ENCODE measurements around the gene UBE2L6.

UBE2L6 gene

GRCh38 chr11:57530215-57530595 lies 37.3 kb downstream of the UBE2L6 start:
- DNase-seq (ENCODE audit: low read depth, low spot score): no peak

- no peak for DNase-seq (ENCODE audit: low read depth, low spot score)
Observed at GRCh38 chr11:57529012-57529411, 38.5 kb downstream of the UBE2L6 start.

- no peak for DNase-seq (ENCODE audit: low read depth, low spot score)
Observed at GRCh38 chr11:57527056-57527631, 40.3 kb downstream of the UBE2L6 start.

- no peak for DNase-seq (ENCODE audit: low read depth, low spot score)
Observed at GRCh38 chr11:57523419-57523818, 44.1 kb downstream of the UBE2L6 start.

DNA sequence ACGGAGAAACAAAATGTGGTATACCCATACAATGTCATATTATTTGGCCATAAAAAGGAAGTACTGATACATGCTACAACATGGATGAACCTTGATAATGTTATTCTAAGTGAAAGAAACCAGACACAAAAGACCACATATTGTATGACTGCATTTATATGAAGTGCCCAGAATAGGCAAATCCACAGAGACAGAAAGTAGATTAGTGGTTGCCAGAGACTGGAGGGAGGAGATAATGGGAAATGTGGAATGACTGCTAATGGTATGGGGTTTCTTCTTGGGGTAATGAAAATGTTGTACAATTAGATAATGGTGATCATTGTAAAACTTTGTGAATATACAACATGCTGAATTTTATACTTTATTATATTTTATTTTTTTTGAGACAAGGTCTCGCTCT lies 46.4 kb downstream of the UBE2L6 start:
- no peak for DNase-seq (ENCODE audit: low read depth, low spot score)

GRCh38 chr11:57516061-57516443 lies 51.4 kb downstream of the UBE2L6 start:
- no peak for DNase-seq (ENCODE audit: low read depth, low spot score)

GRCh38 chr11:57515332-57516060 lies 52.0 kb downstream of the UBE2L6 start, which contains the start of gene SLC43A1:
Gene SLC43A1, minus strand, starts transcription at chr11:57515702. Its CDS starts 1,591 bp downstream, at chr11:57514111.
- no peak for DNase-seq (ENCODE audit: low read depth, low spot score)

DNA sequence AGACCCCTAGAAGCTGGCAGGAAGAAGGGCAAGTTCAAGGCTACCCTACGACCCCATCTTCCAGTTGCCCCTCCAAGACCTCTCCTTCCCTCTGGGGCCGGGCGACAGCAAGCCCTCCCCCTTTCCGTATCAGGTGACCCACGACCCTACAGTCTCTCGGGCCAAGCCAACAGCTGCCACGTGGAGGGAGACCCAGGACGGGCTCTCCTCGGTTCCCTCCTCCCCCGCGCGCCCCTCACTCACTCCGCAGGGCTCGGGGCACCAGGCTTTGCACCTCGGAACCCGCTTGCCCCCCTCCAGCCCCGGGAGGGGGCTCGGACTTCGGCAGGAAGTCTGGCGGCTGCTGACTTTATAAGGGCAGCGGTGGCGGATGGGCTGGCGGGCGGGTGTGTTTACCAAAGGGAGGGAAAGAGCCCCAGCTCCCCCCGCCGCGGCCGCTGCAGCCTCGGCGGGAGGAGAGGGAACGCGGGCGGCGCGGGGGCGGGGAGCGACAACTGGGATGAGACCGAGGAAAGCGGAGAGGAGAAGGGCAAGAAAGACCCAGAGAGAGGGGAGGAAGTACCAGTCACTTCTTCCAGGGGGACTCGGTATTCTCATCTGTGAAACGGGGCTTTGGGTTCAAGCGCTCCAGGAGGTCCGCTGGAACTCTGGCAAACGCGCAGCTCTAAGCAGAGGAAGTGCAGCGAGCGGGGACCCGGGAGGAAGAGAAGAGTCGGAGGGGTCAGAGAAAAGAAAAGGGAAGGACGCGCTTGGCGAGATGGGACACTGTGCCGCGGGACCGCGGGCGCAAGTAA lies 52.7 kb downstream of the UBE2L6 start:
- DNase-seq (ENCODE audit: low read depth, low spot score): no peak

- DNase-seq (ENCODE audit: low read depth, low spot score): no peak
Observed at GRCh38 chr11:57513911-57514537, 53.4 kb downstream of the UBE2L6 start.

DNA sequence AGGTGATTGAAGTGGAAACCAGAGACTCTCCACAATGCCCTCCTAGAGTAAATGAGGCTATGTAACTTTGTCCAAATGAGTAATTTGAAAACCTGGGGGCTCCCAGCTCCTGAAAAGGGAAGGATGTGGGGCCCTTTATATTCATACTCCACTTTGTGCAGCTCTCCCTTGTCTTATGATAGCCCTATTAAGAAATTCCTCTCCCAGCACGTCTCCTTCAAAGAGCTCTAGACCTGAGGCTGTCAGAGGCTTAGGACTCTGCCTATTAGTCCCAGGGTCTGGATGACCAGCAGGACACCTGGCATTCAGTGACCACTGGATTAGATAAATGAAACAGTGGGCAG lies 54.0 kb downstream of the UBE2L6 start:
- no peak for DNase-seq (ENCODE audit: low read depth, low spot score)

DNA sequence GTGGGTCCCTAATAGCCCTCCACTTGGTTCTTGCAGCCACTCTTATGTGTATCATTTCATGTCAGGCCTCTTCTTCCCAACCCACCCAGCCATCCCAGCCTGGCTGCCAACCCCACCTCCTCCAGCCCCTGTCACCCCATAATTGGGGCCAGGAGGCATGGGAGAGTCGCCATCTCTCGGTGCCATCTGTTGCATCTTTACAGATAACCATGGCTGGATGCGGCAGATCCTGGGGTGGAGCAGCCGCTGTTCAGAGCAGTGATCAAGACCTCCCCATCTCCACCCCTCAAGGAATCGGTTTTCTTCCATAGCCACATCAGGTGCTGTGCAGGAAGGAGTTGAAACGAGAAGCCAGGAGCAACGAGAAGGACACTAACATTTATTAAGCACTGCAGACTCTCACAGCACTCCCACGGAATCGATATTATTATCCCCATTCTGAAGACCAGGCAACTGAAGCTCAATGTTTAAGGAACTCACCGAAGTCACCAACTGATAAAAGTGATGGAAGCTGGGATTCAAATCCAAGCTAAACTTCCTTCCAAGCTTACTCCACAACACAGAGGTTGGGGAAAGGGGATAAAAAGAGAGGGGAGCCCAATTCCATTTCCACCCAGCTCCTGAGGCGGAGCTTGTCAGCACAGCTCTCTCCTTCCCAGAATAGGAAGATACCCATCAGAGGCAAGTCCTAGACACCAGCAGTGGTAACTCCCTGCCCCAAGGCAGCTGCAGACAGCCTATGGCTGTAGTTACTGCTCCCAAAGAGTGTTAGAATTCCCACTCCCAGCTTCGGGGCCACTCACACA lies 54.6 kb downstream of the UBE2L6 start:
- DNase-seq (ENCODE audit: low read depth, low spot score): no peak

DNA sequence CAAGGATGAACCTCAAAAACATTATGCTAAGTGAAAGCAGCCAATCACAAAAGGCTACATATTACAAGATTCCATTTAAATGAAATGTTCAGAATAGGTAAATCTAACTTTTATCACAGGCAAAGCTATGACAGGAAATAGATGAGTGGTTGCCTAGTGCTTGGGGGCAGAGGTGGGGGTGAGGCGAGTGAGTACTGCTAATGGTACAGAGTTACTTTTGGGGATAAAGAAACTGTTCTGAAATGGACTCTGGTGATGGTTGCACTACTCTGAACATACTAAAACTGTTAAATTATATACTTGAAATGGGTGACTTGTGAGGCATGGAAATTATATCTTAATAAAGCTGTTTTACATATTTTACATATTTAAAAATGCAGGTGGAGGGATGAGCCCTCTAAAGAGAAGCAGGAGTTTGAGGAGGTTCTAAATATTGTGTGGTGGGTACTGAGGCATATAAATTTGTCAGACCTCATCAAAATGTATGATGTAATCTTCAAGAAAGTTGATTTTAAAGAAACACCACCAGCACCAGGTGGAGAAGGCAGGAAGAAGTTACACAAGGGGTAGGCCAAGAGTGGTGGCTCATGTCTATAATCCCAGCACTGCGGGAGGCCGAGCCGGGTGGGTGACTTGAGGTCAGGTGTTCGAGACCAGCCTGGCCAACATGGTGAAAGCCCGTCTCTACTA lies 55.6 kb downstream of the UBE2L6 start:
- no peak for DNase-seq (ENCODE audit: low read depth, low spot score)

- DNase-seq (ENCODE audit: low read depth, low spot score): no peak
Observed at GRCh38 chr11:57508341-57509170, 58.9 kb downstream of the UBE2L6 start.

DNA sequence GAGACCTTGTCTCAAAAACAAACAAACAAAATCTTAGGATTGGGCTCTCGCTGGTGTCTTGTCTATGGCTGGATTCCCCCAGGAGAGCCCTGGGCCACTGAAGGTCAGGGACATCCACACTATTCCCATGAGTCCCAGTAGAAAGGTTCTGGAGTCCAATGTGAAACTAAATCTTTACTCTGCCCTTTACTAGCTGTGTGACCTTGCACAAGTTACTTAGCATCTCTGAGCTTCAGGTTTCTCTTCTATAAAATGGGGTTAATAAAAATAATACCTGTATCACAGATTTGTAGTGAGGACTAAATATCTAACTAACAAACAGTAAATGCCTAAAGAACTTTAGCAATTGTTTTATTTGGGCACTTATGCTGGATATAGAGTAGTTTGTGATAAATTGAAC lies 61.0 kb downstream of the UBE2L6 start:
- no peak for DNase-seq (ENCODE audit: low read depth, low spot score)

DNA sequence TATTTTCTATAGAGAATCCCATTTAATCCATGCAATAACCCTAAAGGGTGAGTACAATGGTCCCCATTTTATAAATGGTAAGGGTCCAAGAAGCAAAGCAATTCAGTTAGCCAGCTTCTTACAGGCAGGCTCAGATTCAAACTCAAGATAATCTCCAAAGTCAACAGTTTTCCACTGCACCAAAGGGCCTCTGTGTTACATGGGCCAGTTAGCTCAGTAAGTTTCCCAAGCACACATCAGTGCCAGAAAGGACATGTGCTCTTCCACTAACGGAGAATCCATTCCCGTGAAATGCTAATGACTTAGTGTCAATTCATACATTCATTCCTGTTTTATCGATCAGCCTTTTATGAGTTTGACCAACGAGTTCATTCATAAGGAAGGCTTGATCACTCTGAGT lies 63.0 kb downstream of the UBE2L6 start:
- no peak for DNase-seq (ENCODE audit: low read depth, low spot score)

DNA sequence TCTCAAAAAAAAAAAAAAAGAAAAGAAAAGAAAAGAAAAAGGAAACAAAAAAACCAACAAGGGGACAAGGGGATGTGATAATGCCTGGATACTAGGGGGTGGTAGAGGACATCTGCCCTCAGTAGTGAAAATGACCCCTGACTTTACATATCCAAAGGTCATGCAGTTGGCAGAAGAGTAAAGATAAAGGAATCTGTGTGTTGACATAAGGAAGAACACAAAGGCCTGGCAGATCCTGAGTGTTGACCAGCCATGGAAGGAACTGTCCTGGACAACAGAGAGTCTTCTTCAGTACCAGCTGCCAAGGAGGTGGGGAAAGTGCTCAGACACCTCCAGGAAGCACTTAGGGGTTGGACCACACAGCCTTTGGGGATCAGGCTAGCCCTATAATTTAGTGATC lies 64.6 kb downstream of the UBE2L6 start:
- no peak for DNase-seq (ENCODE audit: low read depth, low spot score)

- DNase-seq (ENCODE audit: low read depth, low spot score): no peak
Observed at GRCh38 chr11:57502376-57502775, 65.1 kb downstream of the UBE2L6 start.

DNA sequence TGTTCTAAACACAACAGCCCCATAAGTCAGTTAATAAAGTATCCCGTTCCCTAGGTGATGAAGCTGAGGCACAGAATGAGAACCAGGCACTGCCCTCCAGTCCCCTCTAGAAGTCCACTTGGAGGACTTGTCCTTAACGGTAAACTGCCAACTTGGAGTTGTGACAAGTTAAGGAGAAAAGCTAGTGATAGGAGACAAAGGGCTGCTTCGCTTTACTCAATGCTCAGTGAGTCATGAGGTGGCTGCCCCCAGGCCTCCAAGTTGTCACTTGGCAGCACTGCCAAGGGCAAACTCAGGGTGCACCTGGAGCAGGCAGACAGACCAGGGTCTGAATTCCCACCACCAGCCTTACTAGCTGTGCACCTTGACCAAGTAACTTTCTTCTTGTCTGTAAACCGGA lies 65.5 kb downstream of the UBE2L6 start:
- no peak for DNase-seq (ENCODE audit: low read depth, low spot score)

Data from smooth muscle cell of the brain vasculature (primary cell).